ENCODE data around the gene FCHSD2.

Gene FCHSD2

DNA sequence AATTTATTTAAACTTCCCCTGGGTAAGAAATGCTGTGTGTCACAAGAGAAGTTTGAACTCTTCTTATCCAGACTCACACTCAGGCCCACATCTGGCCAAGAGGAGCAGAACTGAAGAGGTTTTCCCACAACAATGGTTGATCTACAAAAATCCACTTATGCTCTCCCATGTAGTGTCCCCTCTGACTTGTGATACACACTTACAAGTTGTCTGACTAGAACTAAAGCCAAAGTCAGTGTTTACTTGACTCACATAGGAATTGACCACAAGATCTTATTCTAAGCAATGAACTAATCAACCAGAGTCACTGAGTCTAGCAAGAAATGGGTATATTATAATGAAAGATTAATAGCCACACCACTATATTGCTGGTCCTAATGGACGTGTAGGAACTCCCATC lies 194.9 kb downstream of the FCHSD2 start:
- TF ChIP-seq, protein P1, sequence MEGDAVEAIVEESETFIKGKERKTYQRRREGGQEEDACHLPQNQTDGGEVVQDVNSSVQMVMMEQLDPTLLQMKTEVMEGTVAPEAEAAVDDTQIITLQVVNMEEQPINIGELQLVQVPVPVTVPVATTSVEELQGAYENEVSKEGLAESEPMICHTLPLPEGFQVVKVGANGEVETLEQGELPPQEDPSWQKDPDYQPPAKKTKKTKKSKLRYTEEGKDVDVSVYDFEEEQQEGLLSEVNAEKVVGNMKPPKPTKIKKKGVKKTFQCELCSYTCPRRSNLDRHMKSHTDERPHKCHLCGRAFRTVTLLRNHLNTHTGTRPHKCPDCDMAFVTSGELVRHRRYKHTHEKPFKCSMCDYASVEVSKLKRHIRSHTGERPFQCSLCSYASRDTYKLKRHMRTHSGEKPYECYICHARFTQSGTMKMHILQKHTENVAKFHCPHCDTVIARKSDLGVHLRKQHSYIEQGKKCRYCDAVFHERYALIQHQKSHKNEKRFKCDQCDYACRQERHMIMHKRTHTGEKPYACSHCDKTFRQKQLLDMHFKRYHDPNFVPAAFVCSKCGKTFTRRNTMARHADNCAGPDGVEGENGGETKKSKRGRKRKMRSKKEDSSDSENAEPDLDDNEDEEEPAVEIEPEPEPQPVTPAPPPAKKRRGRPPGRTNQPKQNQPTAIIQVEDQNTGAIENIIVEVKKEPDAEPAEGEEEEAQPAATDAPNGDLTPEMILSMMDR (IDR thresholded peaks at IDR 0.05; ENCODE audit: low read depth, low read length, missing control alignments) = no peak
- DNase-seq (ENCODE audit: low read depth) = no peak
- in situ Hi-C loops (cut with HindIII; ENCODE audit: low sequenced_read_pairs) = no loop called here
- no peak overlapping the region for H3K4me3 ChIP-seq (ENCODE audit: low read depth, low read length)

DNA sequence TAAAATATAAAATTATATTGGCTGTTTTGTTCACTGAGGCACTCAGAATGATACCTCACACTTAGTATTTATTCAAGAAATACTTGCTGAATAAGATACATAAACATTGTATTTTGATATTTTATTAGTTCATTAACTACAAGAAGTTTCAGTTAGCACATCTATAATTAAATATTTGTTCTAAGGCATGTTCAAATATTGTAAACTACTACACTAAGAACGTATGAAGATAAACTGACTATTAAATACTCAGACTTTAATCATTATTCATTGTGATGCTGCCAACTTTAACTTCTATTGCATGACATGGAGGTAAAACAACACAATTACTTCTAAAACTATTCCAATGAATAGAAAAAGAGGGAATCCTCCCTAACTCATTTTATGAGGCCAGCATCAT lies 198.5 kb downstream of the FCHSD2 start:
- in situ Hi-C loops (cut with HindIII; ENCODE audit: low sequenced_read_pairs) = no loop called here
- H3K4me3 ChIP-seq (ENCODE audit: low read depth, low read length) = no peak overlapping the region

DNA sequence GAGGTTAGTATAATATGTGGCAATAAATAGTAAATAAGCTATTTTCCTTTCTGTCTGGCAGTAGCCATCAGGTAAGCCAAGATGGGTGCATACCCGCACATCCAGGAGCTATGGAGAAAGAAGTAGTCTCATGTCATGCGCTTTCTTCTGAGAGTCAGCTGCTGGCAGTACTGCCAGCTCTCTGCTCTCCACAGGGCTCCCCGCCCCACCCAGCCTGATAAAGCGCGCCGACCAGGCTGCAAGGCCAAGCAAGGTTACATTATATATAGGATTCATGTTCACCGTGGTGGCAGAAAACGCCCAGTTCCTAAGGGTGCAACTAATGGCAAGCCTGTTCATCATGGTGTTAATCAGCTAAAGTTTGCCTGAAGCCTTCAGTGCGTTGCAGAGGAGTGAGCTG lies 201.7 kb downstream of the FCHSD2 start:
- H3K4me3 ChIP-seq (ENCODE audit: low read depth, low read length) = no peak overlapping the region
- DNase-seq (ENCODE audit: low read depth) = no peak
- TF ChIP-seq, protein P1 (IDR thresholded peaks at IDR 0.05; ENCODE audit: low read depth, low read length, missing control alignments) = no peak
- in situ Hi-C loops (cut with HindIII; ENCODE audit: low sequenced_read_pairs) = no loop called here

More for the DNA sequence above, 198.5 kb downstream of the FCHSD2 start:
- TF ChIP-seq, protein P1 (IDR thresholded peaks at IDR 0.05; ENCODE audit: low read depth, low read length, missing control alignments) = no peak
- DNase-seq (ENCODE audit: low read depth) = no peak

DNA sequence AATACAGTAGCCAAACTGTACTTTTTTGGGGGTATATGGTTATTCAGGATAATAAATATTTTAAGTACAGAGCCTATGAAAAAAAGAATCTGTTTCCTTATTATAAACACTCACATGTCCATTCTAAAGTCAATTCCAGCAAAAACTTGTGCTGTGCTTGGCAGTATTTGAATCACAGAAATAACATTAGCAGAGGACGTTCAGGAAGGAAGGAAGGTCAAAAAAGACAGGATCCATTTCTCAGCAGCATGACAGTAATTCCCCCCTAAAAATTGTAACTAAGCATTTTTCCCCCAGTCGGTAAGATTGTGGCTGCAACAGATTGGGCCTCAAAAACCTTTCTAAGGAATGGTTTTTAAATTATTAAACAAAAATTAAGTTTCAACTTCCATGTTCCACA lies 203.1 kb downstream of the FCHSD2 start:
- TF ChIP-seq, protein P1 (IDR thresholded peaks at IDR 0.05; ENCODE audit: low read depth, low read length, missing control alignments) = no peak
- DNase-seq (ENCODE audit: low read depth) = no peak
- no peak overlapping the region for H3K4me3 ChIP-seq (ENCODE audit: low read depth, low read length)
- in situ Hi-C loops (cut with HindIII; ENCODE audit: low sequenced_read_pairs) = loop anchor here (5.0 kb wide), 1 partner anchor 37 kb away; no protein-coding TSS in a partner anchor

DNA sequence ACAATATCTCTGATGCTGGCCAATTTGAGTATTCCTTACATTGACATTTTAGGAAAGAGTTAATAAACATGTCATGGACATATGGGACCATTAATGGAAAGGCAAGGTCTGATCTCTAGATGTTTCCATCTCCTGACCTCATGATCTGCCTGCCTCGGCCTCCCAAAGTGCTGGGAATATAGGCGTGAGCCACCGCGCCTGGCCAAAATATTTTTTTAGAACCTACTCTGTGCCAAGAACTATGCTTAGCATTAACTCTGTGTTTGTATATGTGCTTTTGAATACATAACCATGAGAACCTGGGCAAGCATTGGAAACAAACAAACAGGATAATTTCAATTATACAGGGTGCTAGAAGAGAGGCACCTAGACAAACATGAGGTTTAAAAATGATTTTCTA lies 204.7 kb downstream of the FCHSD2 start:
- in situ Hi-C loops (cut with HindIII; ENCODE audit: low sequenced_read_pairs) = loop anchor here (5.0 kb wide), 1 partner anchor 35 kb away; no protein-coding TSS in a partner anchor
- no peak for DNase-seq (ENCODE audit: low read depth)
- no peak overlapping the region for H3K4me3 ChIP-seq (ENCODE audit: low read depth, low read length)
- TF ChIP-seq, protein P1 (IDR thresholded peaks at IDR 0.05; ENCODE audit: low read depth, low read length, missing control alignments) = no peak

DNA sequence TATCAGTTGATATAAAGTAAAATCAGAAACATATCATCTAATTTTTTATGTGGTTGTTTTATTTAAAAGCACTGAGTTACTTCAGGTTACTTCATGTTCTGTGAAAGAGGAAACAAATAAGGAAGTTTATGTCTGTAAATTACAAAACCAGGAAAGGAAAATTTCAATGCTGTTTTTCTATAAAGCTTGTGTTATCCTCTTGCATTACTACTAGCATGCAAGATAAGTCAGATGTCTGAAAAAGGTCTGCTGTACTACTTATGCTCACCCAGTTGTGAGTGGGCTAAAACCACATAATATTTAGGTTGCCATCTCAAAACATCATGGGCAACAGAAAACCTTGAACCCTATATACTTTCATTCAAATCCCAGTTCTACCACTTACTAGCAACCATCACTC lies 206.4 kb downstream of the FCHSD2 start:
- in situ Hi-C loops (cut with HindIII; ENCODE audit: low sequenced_read_pairs) = loop anchor here (5.0 kb wide), 1 partner anchor 33 kb away; no protein-coding TSS in a partner anchor
- no peak for DNase-seq (ENCODE audit: low read depth)

More for the DNA sequence above, 206.4 kb downstream of the FCHSD2 start:
- TF ChIP-seq, protein P1 (IDR thresholded peaks at IDR 0.05; ENCODE audit: low read depth, low read length, missing control alignments) = no peak
- H3K4me3 ChIP-seq (ENCODE audit: low read depth, low read length) = no peak overlapping the region

Measured in astrocyte of the cerebellum (primary cell).